B cell (primary cell): ENCODE measurements around the gene EFCAB9. TPM values are rescaled to one million over a fixed set of nuclear protein-coding genes. Genes with fewer than 3 reads are reported as not detected.

ENCODE experiments used
- ATAC-seq: fragments of 200-7000 bp; cut with Tn5 transposase; one replicate; pipeline ENCODE4 v1.10.0; 2021; ENCODE audit warnings: low read depth, mild to moderate bottlenecking, moderate number of reproducible peaks, moderate library complexity
- CTCF ChIA-PET: fragments of 350-600 bp; sonication (Branson Sonifier 250); formaldehyde crosslinking; loops from one replicate; lab custom pipeline; 2021; ENCODE audit warnings: antibody characterized with exemption, inconsistent platforms; lab: Charles Lee
- POLR2A ChIA-PET: fragments of 350-600 bp; sonication (Branson Sonifier 250); formaldehyde crosslinking; loops from one replicate; lab custom pipeline; 2021; ENCODE audit warnings: antibody characterized with exemption; lab: Charles Lee
- DNase-seq: peaks from one replicate; pipeline ENCODE4 v3.0.0; 2013
- H2AFZ ChIP-seq: 2 replicates; pipeline ENCODE4 v1.6.1; 2012; ENCODE audit warnings: mild to moderate bottlenecking, low read depth, low read length; ENCODE audit not compliant: insufficient read depth, poor library complexity, severe bottlenecking
- H3K27ac ChIP-seq, 2 donors: 1 replicate in 1 of 2; 2 replicates in 1 of 2; pipeline ENCODE4 v1.5.1; 2012 to 2013; ENCODE audit warnings: low read length in 2 of 2, mild to moderate bottlenecking in 2 of 2, moderate library complexity in 1 of 2
- H3K27me3 ChIP-seq, 4 experiments: fragments of 200-600 bp in 1 of 4; sonication (generic) in 1 of 4; replicated peaks in 1 of 4; 1 replicate in 2 of 4; 2 replicates in 2 of 4; pipeline versions ENCODE4 v1.6.1 to v1.7.0; 2013 to 2016; ENCODE audit warnings: low read length in 3 of 4, mild to moderate bottlenecking in 2 of 4, mixed read lengths in 1 of 4, moderate library complexity in 1 of 4; ENCODE audit not compliant: insufficient read depth in 4 of 4, control insufficient read depth in 3 of 4; ENCODE audit errors: control extremely low read depth in 1 of 4
- H3K36me3 ChIP-seq, 2 experiments: replicated peaks in 1 of 2; 1 replicate in 1 of 2; 2 replicates in 1 of 2; pipeline versions ENCODE4 v1.6.1 to v1.7.1; 2013; ENCODE audit warnings: low read length in 1 of 2; ENCODE audit not compliant: insufficient read depth in 2 of 2, control insufficient read depth in 1 of 2; ENCODE audit errors: control extremely low read depth in 1 of 2, extremely low read depth in 1 of 2
- H3K4me1 ChIP-seq, 2 donors: fragments of 200-600 bp in 1 of 2; sonication (generic) in 1 of 2; 1 replicate in 1 of 2; 2 replicates in 1 of 2; pipeline versions ENCODE4 v1.5.1 to v1.6.1; 2013 to 2017; ENCODE audit warnings: low read length in 2 of 2; ENCODE audit not compliant: control insufficient read depth in 2 of 2, insufficient read depth in 2 of 2
- H3K4me2 ChIP-seq: replicated peaks from 2 replicates; pipeline ENCODE3; 2012; ENCODE audit warnings: mild to moderate bottlenecking, low read depth, low read length; ENCODE audit not compliant: poor library complexity, severe bottlenecking
- H3K4me3 ChIP-seq, 5 experiments: fragments of 200-600 bp in 1 of 5; sonication (generic) in 1 of 5; 1 replicate in 3 of 5; 2 replicates in 2 of 5; pipeline versions ENCODE4 v1.5.1 to v1.7.0; 2011 to 2016; ENCODE audit warnings: low read length in 4 of 5, mild to moderate bottlenecking in 4 of 5, low read depth in 2 of 5, control low read depth in 1 of 5, moderate library complexity in 1 of 5; ENCODE audit not compliant: insufficient read depth in 1 of 5; ENCODE audit errors: control extremely low read depth in 1 of 5, extremely low read depth in 1 of 5
- H3K79me2 ChIP-seq: fragments of 200-600 bp; sonication (generic); one replicate; pipeline ENCODE4 v1.6.0; 2016; ENCODE audit warnings: low read length; ENCODE audit not compliant: control insufficient read depth, insufficient read depth
- H3K9ac ChIP-seq: fragments of 200-600 bp; sonication (generic); 2 replicates; pipeline ENCODE4 v1.6.1; 2017; ENCODE audit warnings: mild to moderate bottlenecking, low read length, moderate library complexity
- H3K9me3 ChIP-seq, 3 donors: one replicate each; pipeline versions ENCODE4 v1.6.1 to v1.7.1; 2013; ENCODE audit warnings: low read length in 2 of 3; ENCODE audit not compliant: control insufficient read depth in 2 of 3, insufficient read depth in 1 of 3; ENCODE audit errors: control extremely low read depth in 1 of 3
- H4K20me1 ChIP-seq: 2 replicates; pipeline ENCODE4 v1.6.0; 2012; ENCODE audit warnings: mild to moderate bottlenecking, low read length; ENCODE audit not compliant: insufficient read depth, control insufficient read depth, poor library complexity, severe bottlenecking
- H3K27ac Mint-ChIP-seq: one replicate; pipeline ENCODE4 v1.8.0; 2021; ENCODE audit warnings: mixed read lengths
- H3K27me3 Mint-ChIP-seq: one replicate; pipeline ENCODE4 v1.8.0; 2021; ENCODE audit warnings: mixed read lengths
- H3K4me1 Mint-ChIP-seq: one replicate; pipeline ENCODE4 v1.8.0; 2021; ENCODE audit warnings: mixed read lengths
- H3K4me3 Mint-ChIP-seq: one replicate; pipeline ENCODE4 v1.8.0; 2021; ENCODE audit warnings: mixed read lengths
- H3K9me3 Mint-ChIP-seq: one replicate; pipeline ENCODE4 v1.8.0; 2022; ENCODE audit warnings: mixed read lengths; ENCODE audit not compliant: insufficient read depth
- EZH2 ChIP-seq: IDR thresholded peaks from 2 replicates; pipeline ENCODE4 v1.6.1; 2012; ENCODE audit warnings: borderline replicate concordance, low read depth, mild to moderate bottlenecking, moderate library complexity, low read length; ENCODE audit not compliant: insufficient read depth, poor library complexity, severe bottlenecking
- WGBS: methylation state at CpG from one replicate; pipeline ENCODE4 v1.1.5; 2013; ENCODE audit warnings: missing lambda C conversion rate; ENCODE audit not compliant: insufficient coverage; 5-methylcytosine and 5-hydroxymethylcytosine counted together
- intact Hi-C: fragments of 100-400 bp; cut with micrococcal nuclease; formaldehyde crosslinking; loops from one replicate; pipeline ENCODE4 v1.10.0; 2022
- polyA plus RNA-seq: library from polyadenylated mRNA; depleted of rRNA; stranded (reverse); fragments of >200 nt; gene quantifications from 2 replicates; pipeline ENCODE4 v1.2.3, GENCODE V29; 2012
- total RNA-seq, 2 donors: library from RNA; stranded (reverse); fragments of 120-200 nt in 1 of 2; gene quantifications; 1 replicate in 1 of 2; 2 replicates in 1 of 2; pipeline versions ENCODE4 v1.2.3 to v1.2.4, GENCODE V29; 2013 to 2022
- TF ChIP-seq, protein P1 (sequence below): fragments of 200-600 bp; IDR thresholded peaks from one replicate; pipeline ENCODE4 v1.8.0; 2022; ENCODE audit warnings: antibody characterized with exemption, mild to moderate bottlenecking

Gene EFCAB9
- total and polyA plus RNA-seq, 2 donors (not counting 1 experiment from before 2014, with no cell fraction given) = not detected

DNA sequence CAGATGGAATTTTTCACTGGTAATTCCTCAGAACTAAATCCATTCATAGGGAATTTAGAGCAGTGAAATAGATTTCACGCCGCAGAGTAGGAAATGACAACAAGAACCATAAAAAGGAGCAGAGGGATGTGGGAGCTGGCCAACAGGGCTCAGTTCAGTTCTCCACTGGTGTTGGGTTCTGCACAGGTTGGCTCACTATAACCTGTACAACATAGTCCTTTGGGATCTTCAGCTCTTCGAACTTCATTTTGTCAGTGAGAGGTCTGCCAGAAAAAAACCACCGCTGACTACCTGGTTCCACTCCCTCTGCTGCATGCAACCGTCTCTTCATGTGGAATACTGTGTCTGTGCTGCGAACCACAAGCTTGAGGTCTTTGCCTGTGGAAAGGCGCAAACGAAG, 17.7 kb downstream of the EFCAB9 start:
- no peaks in the 10 kb centered on the region for H3K9me3 Mint-ChIP-seq
- no peak overlapping the region for H3K27ac ChIP-seq
- peaks cover 0 to 14% of the 10 kb centered on the region in 2 experiments for H3K36me3 ChIP-seq
- no peak overlapping the region for H3K4me3 ChIP-seq
- POLR2A ChIA-PET = interaction anchor here (0.5 kb wide), 1 partner anchor 14 kb away, joined by 4 read pairs; no protein-coding TSS in a partner anchor
- intact Hi-C loops = no loop called here
- H3K27me3 ChIP-seq = no peaks in the 10 kb centered on the region
- H2AFZ ChIP-seq = no peak overlapping the region
- H3K4me1 ChIP-seq = no peaks in the 10 kb centered on the region
- CTCF ChIA-PET = interaction anchor here (0.6 to 0.9 kb wide), 2 partner anchors 300 to 1536 kb away, joined by 3 to 6 read pairs; no protein-coding TSS in a partner anchor
- no peak for ATAC-seq
- H3K27me3 Mint-ChIP-seq = no peaks in the 10 kb centered on the region
- no peak for DNase-seq
- H3K9me3 ChIP-seq = no peaks in the 10 kb centered on the region
- no peak overlapping the region for H3K9ac ChIP-seq
- no peak overlapping the region for H3K27ac Mint-ChIP-seq
- peaks cover 2% of the 10 kb centered on the region for H3K4me1 Mint-ChIP-seq
- no peak overlapping the region for H3K4me2 ChIP-seq
- H4K20me1 ChIP-seq = no peaks in the 10 kb centered on the region
- 99% methylated on average over 8 of the region's 8 CpGs for WGBS
- TF ChIP-seq EZH2 = no peak
- no peak overlapping the region for H3K4me3 Mint-ChIP-seq
- H3K79me2 ChIP-seq = no peaks in the 10 kb centered on the region

DNA sequence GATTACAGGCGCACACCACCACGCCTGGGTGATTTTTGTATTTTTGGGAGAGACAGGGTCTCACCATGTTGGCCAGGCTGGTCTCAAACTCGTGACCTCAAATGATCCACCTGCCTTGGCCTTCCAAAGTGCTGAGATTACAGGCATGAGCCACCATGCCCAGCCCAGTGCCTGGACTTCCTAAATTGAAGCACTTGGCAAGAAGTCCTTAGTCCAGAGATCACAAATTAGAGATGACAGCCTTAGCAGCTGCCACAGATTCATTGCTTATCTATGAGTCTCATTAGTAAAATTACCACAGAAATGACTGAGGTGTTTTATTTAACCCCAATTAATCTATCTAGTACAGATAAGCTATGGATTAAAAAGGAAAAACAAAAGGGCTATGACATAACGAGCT, 19.2 kb downstream of the EFCAB9 start:
- Histone ChIP-seq H2AFZ (no peak overlapping the region), H3K4me3 (no peak overlapping the region), H3K27ac (no peak overlapping the region), H3K9me3 (no peaks in the 10 kb centered on the region), H4K20me1 (no peaks in the 10 kb centered on the region), H3K4me2 (no peak overlapping the region), H3K79me2 (no peaks in the 10 kb centered on the region), H3K9ac (no peak overlapping the region), H3K4me1 (no peaks in the 10 kb centered on the region), H3K27me3 (no peaks in the 10 kb centered on the region), H3K36me3 (peaks cover 0 to 14% of the 10 kb centered on the region in 2 experiments)
- no peaks in the 10 kb centered on the region for H3K4me1 Mint-ChIP-seq
- intact Hi-C loops = no loop called here
- ChIA-PET POLR2A (no interaction called here), CTCF (no interaction called here)
- H3K27me3 Mint-ChIP-seq = no peaks in the 10 kb centered on the region
- WGBS = 100% methylated on average over 3 of the region's 4 CpGs
- peaks cover 2% of the 10 kb centered on the region for H3K9me3 Mint-ChIP-seq
- H3K27ac Mint-ChIP-seq = no peak overlapping the region
- ATAC-seq (no peak), DNase-seq (no peak)
- H3K4me3 Mint-ChIP-seq = no peak overlapping the region
- TF ChIP-seq, protein P1, sequence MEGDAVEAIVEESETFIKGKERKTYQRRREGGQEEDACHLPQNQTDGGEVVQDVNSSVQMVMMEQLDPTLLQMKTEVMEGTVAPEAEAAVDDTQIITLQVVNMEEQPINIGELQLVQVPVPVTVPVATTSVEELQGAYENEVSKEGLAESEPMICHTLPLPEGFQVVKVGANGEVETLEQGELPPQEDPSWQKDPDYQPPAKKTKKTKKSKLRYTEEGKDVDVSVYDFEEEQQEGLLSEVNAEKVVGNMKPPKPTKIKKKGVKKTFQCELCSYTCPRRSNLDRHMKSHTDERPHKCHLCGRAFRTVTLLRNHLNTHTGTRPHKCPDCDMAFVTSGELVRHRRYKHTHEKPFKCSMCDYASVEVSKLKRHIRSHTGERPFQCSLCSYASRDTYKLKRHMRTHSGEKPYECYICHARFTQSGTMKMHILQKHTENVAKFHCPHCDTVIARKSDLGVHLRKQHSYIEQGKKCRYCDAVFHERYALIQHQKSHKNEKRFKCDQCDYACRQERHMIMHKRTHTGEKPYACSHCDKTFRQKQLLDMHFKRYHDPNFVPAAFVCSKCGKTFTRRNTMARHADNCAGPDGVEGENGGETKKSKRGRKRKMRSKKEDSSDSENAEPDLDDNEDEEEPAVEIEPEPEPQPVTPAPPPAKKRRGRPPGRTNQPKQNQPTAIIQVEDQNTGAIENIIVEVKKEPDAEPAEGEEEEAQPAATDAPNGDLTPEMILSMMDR = no peak
